Measurements from ENCODE around the gene FRMD4B.

FRMD4B gene

GRCh38 chr3:69422751-69423150 is 36.9 kb upstream of the FRMD4B start:
- Histone ChIP-seq H3K4me3 (IDR thresholded peaks at IDR 0.05; ENCODE audit: insufficient read depth, low read depth, low read length) (no peak overlapping the region), H4K20me1 (ENCODE audit: insufficient read depth) (no peaks in the 10 kb centered on the region), H2AFZ (ENCODE audit: low read depth) (no peak overlapping the region), H3K27me3 (ENCODE audit: insufficient read depth, low read depth) (no peaks in the 10 kb centered on the region), H3K4me2 (no peak overlapping the region), H3K36me3 (ENCODE audit: insufficient read depth) (no peaks in the 10 kb centered on the region), H3K27ac (no peak overlapping the region), H3K4me1 (ENCODE audit: low read depth, poor library complexity, severe bottlenecking) (no peaks in the 10 kb centered on the region), H3K79me2 (ENCODE audit: insufficient read depth, low read depth) (no peaks in the 10 kb centered on the region), H3K9ac (no peak overlapping the region)
- no peak for TF ChIP-seq CTCF (conservative IDR thresholded peaks at IDR 0.05; ENCODE audit: low read depth, low read length)

GRCh38 chr3:69420781-69421520 is 35.1 kb upstream of the FRMD4B start:
- Histone ChIP-seq H2AFZ (ENCODE audit: low read depth) (no peak overlapping the region), H3K27ac (no peak overlapping the region), H3K4me2 (no peak overlapping the region), H4K20me1 (ENCODE audit: insufficient read depth) (no peaks in the 10 kb centered on the region), H3K79me2 (ENCODE audit: insufficient read depth, low read depth) (no peaks in the 10 kb centered on the region), H3K4me3 (IDR thresholded peaks at IDR 0.05; ENCODE audit: insufficient read depth, low read depth, low read length) (no peak overlapping the region), H3K36me3 (ENCODE audit: insufficient read depth) (no peaks in the 10 kb centered on the region), H3K9ac (no peak overlapping the region), H3K27me3 (ENCODE audit: insufficient read depth, low read depth) (no peaks in the 10 kb centered on the region), H3K4me1 (ENCODE audit: low read depth, poor library complexity, severe bottlenecking) (no peaks in the 10 kb centered on the region)
- TF ChIP-seq CTCF (conservative IDR thresholded peaks at IDR 0.05; ENCODE audit: low read depth, low read length), result no peak

DNA sequence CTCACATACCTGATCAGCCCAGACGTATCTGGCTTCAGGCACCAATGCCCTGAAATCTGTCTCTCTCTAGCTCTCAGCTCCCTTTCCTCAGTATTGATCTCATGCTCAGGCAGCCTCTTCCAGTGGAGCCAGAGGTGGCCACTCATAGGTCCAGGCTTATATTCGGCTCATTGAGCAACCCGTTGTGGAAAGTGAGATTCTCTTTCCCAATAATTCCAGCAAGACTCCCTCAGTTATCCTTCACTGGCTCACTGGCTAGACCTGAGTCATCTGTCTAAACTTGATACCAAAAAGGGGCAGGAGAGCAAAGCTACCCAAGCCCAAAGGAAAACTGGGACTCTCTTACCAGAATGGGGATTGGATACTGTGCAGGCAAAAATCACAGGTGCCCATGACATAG is 33.4 kb upstream of the FRMD4B start:
- Histone ChIP-seq H3K9ac (no peak overlapping the region), H3K36me3 (ENCODE audit: insufficient read depth) (no peaks in the 10 kb centered on the region), H3K4me1 (ENCODE audit: low read depth, poor library complexity, severe bottlenecking) (no peaks in the 10 kb centered on the region), H4K20me1 (ENCODE audit: insufficient read depth) (no peaks in the 10 kb centered on the region), H3K4me2 (no peak overlapping the region), H3K4me3 (IDR thresholded peaks at IDR 0.05; ENCODE audit: insufficient read depth, low read depth, low read length) (no peak overlapping the region), H3K27ac (no peak overlapping the region), H2AFZ (ENCODE audit: low read depth) (no peak overlapping the region), H3K79me2 (ENCODE audit: insufficient read depth, low read depth) (no peaks in the 10 kb centered on the region), H3K27me3 (ENCODE audit: insufficient read depth, low read depth) (no peaks in the 10 kb centered on the region)
- TF ChIP-seq CTCF (conservative IDR thresholded peaks at IDR 0.05; ENCODE audit: low read depth, low read length), result no peak

DNA sequence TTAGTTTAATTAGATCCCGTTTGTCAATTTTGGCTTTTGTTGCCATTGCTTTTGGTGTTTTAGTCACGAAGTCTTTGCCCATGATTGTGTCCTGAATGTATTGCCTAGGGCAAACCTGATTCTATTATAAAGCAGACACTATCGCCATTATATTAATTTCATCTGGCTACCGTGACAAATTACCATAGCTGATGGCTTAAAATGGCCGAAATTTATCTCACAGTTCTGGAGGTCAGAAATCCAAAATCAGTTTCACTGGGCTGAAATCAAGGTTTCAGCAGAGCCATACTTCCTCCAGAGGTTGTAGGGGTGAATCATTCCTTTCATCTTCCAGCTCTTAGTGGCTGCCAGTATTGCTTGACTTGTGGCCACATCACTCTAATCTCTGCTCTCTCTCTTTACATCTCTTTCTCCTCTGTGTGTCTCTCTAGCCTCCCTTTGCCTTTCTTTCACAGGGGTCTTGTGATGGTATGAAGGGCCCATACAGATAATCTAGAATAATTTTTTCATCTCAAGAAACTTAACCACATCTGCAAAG is 31.7 kb upstream of the FRMD4B start:
- H3K36me3 ChIP-seq (ENCODE audit: insufficient read depth), result no peaks in the 10 kb centered on the region
- H3K27ac ChIP-seq, result no peak overlapping the region
- H3K4me3 ChIP-seq (IDR thresholded peaks at IDR 0.05; ENCODE audit: insufficient read depth, low read depth, low read length), result no peak overlapping the region
- H3K9ac ChIP-seq, result no peak overlapping the region
- H2AFZ ChIP-seq (ENCODE audit: low read depth), result no peak overlapping the region
- H3K4me2 ChIP-seq, result no peak overlapping the region
- no peaks in the 10 kb centered on the region for H4K20me1 ChIP-seq (ENCODE audit: insufficient read depth)
- H3K27me3 ChIP-seq (ENCODE audit: insufficient read depth, low read depth), result no peaks in the 10 kb centered on the region
- H3K4me1 ChIP-seq (ENCODE audit: low read depth, poor library complexity, severe bottlenecking), result no peaks in the 10 kb centered on the region
- H3K79me2 ChIP-seq (ENCODE audit: insufficient read depth, low read depth), result no peaks in the 10 kb centered on the region
- TF ChIP-seq CTCF (conservative IDR thresholded peaks at IDR 0.05; ENCODE audit: low read depth, low read length), result no peak
